ENCODE data around the gene CGNL1. TPM values are rescaled to one million over a fixed set of nuclear protein-coding genes. Genes with fewer than 3 reads are reported as not detected.

Gene CGNL1
- total RNA-seq, 1 donor from 2014 or later, result 7.1 TPM

- no peak for TF ChIP-seq CTCF (IDR thresholded peaks at IDR 0.05)
- peaks cover 28% of the 10 kb centered on the region for H3K4me1 Mint-ChIP-seq (ENCODE audit: low read depth)
- no peaks in the 10 kb centered on the region for H3K9me3 Mint-ChIP-seq (ENCODE audit: low read depth)
- no peak for DNase-seq (ENCODE audit: low spot score)
- H3K27ac Mint-ChIP-seq (ENCODE audit: unreplicated experiment), result no peak overlapping the region
- no peak overlapping the region for H3K4me3 Mint-ChIP-seq (ENCODE audit: unreplicated experiment)
- H3K36me3 Mint-ChIP-seq (ENCODE audit: low read depth), result peaks cover 6% of the 10 kb centered on the region
- H3K27me3 Mint-ChIP-seq (ENCODE audit: low read depth), result peaks cover 12% of the 10 kb centered on the region
Measured at GRCh38 chr15:57472861-57473260, 96.6 kb downstream of the CGNL1 start.

GRCh38 chr15:57476533-57476975, 100.2 kb downstream of the CGNL1 start:
- no peak for TF ChIP-seq CTCF (IDR thresholded peaks at IDR 0.05)
- Mint-ChIP-seq H3K36me3 (ENCODE audit: low read depth) (peaks cover 3% of the 10 kb centered on the region), H3K4me3 (ENCODE audit: unreplicated experiment) (no peak overlapping the region), H3K27ac (ENCODE audit: unreplicated experiment) (peak overlapping the region; percentile 81), H3K9me3 (ENCODE audit: low read depth) (peaks cover 4% of the 10 kb centered on the region), H3K27me3 (ENCODE audit: low read depth) (peaks cover 3% of the 10 kb centered on the region), H3K4me1 (ENCODE audit: low read depth) (peaks cover 40% of the 10 kb centered on the region)
- DNase-seq (ENCODE audit: low spot score), result no peak

GRCh38 chr15:57477736-57478522, 101.6 kb downstream of the CGNL1 start:
- Mint-ChIP-seq H3K4me3 (ENCODE audit: unreplicated experiment) (no peak overlapping the region), H3K27me3 (ENCODE audit: low read depth) (no peaks in the 10 kb centered on the region), H3K9me3 (ENCODE audit: low read depth) (peaks cover 4% of the 10 kb centered on the region), H3K36me3 (ENCODE audit: low read depth) (peaks cover 3% of the 10 kb centered on the region), H3K4me1 (ENCODE audit: low read depth) (peaks cover 40% of the 10 kb centered on the region), H3K27ac (ENCODE audit: unreplicated experiment) (peak overlapping the region; percentile 39)
- TF ChIP-seq CTCF (IDR thresholded peaks at IDR 0.05), result no peak
- no peak for DNase-seq (ENCODE audit: low spot score)

GRCh38 chr15:57479005-57479404, 102.7 kb downstream of the CGNL1 start:
- Mint-ChIP-seq H3K27me3 (ENCODE audit: low read depth) (no peaks in the 10 kb centered on the region), H3K9me3 (ENCODE audit: low read depth) (peaks cover 7% of the 10 kb centered on the region), H3K36me3 (ENCODE audit: low read depth) (peaks cover 3% of the 10 kb centered on the region), H3K27ac (ENCODE audit: unreplicated experiment) (no peak overlapping the region), H3K4me1 (ENCODE audit: low read depth) (peaks cover 40% of the 10 kb centered on the region), H3K4me3 (ENCODE audit: unreplicated experiment) (no peak overlapping the region)
- DNase-seq (ENCODE audit: low spot score), result no peak
- TF ChIP-seq CTCF (IDR thresholded peaks at IDR 0.05), result no peak

GRCh38 chr15:57481038-57481705, 104.9 kb downstream of the CGNL1 start:
- H3K36me3 Mint-ChIP-seq (ENCODE audit: low read depth), result peaks cover 3% of the 10 kb centered on the region
- peaks cover 45% of the 10 kb centered on the region for H3K4me1 Mint-ChIP-seq (ENCODE audit: low read depth)
- no peaks in the 10 kb centered on the region for H3K27me3 Mint-ChIP-seq (ENCODE audit: low read depth)
- H3K27ac Mint-ChIP-seq (ENCODE audit: unreplicated experiment), result no peak overlapping the region
- no peak for DNase-seq (ENCODE audit: low spot score)
- H3K9me3 Mint-ChIP-seq (ENCODE audit: low read depth), result peaks cover 8% of the 10 kb centered on the region
- H3K4me3 Mint-ChIP-seq (ENCODE audit: unreplicated experiment), result no peak overlapping the region
- no peak for TF ChIP-seq CTCF (IDR thresholded peaks at IDR 0.05)

All from chondrocyte (in vitro differentiated cells).